LNCAP (cell line): ENCODE measurements around the gene ANKRD37.

Source experiments
- CTCF ChIP-seq: fragments of 450-650 bp; IDR thresholded peaks from 2 replicates; pipeline ENCODE4 v1.5.1; 2017; ENCODE audit warnings: mild to moderate bottlenecking

ANKRD37 gene

GRCh38 chr4:185370268-185370949 is 26.2 kb upstream of the ANKRD37 start:
- no peak for TF ChIP-seq CTCF

GRCh38 chr4:185371702-185372101 is 24.9 kb upstream of the ANKRD37 start:
- no peak for TF ChIP-seq CTCF

DNA sequence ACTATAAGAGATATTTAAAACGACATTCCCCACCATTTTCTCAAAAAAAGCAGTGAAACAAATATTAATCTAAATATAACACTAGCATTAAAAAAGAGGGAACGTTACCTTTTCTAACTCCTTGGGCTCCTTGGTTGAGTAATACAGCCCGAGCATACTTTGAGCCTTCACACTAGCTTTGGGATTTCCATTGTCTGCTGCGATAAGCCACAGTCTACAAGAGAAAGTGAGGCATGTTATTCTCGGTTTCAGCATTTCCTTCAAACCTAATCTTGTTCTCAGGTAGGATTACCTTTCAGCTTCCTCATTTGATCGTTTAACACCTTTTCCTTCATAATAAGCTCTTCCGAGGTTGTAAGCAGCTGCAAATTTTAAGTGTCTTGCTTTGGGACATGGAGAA is 22.6 kb upstream of the ANKRD37 start:
- TF ChIP-seq CTCF: no peak

GRCh38 chr4:185374573-185374972 is 22.1 kb upstream of the ANKRD37 start:
- no peak for TF ChIP-seq CTCF

DNA sequence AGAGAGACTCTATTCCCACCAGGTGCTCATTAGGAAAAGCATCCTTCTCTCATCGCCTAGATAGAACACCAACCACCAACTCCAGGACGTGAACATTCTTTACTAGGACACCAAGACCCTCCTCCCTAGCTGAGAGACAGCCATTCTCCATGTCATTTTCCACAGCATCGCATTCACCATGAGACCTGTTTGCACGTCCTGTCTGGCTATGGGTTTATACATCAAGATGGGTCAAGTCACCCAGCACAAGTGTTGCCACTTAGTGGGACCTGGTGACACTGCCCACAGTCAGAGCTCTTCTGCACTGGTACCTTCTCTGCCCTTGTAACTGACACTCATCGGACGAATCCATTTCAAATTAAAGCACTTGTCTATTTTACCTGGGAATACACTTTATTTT is 18.4 kb upstream of the ANKRD37 start:
- TF ChIP-seq CTCF: no peak

- TF ChIP-seq CTCF: no peak
Observed at GRCh38 chr4:185379326-185380295, 17.0 kb upstream of the ANKRD37 start.

DNA sequence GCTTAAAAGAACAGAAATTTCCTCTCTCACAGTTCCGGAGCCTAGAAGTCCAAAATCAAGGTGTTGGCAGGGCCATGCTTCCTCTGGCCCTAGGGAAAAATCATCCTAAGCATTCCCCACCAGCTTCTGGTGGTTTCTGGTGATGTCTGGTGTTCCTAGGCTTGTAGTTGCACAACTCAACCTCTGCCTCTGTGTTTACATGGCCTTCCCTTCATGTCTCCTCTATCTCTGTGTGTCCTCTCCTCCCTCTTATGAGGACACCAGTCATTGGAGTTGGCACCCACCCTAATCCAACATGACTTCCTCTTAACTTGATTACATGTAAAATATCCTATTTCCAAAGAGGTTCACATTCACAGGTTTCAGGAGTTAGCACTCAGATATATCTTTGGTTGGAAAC is 16.3 kb upstream of the ANKRD37 start:
- no peak for TF ChIP-seq CTCF
